ENCODE results near the gene PPP1R12B. TPM values are rescaled to one million over a fixed set of nuclear protein-coding genes. Genes with fewer than 3 reads are reported as not detected.

Gene PPP1R12B
- total RNA-seq, 4 donors from 2014 or later, result 38.8 to 127 (median 85.9) TPM

- TF ChIP-seq CTCF (IDR thresholded peaks at IDR 0.05; ENCODE audit: low read depth), result no peak
Measured at GRCh38 chr1:202531472-202531811, 182.9 kb downstream of the PPP1R12B start.

DNA sequence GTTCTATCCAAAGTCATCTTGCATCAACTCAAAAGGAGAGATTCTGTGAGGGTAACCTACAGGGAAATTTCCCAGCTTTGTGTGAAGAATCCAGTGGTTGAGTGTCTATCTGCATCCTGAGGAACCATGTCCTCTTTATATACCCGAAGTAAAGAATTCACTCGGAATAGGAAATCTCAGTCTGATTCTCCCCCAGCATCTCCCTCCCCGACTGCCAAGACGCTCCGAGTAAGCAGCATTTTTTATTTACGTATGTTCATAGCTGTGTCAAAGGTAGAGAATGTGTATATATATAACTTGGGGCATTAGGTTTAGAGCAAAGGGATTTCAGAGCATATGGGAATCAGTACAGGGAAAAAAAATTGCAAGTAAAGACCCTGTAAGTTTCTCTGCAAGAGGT, 191.5 kb downstream of the PPP1R12B start:
- TF ChIP-seq CTCF (IDR thresholded peaks at IDR 0.05; ENCODE audit: low read depth), result no peak

- TF ChIP-seq CTCF (IDR thresholded peaks at IDR 0.05; ENCODE audit: low read depth), result no peak
Measured at GRCh38 chr1:202540448-202540847, 191.9 kb downstream of the PPP1R12B start.

DNA sequence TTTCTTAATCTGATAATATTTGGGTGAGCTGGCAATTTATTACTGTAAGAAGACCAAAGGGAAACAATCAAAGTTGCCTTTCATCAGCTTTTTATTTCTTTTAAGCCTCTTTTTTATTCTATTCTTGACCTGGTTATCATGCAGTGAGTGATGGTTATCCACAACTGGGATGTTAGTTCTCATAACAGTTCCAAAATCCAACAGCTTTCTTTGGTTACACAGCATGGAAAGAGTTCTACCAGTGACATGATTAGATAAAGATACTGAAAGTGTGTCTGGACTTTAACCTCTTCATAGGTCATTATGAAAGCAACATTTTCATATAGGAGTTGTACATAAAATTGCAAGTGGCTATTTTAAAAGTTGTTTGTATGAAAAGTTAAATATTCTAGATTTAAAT, 198.7 kb downstream of the PPP1R12B start:
- no peak for TF ChIP-seq CTCF (IDR thresholded peaks at IDR 0.05; ENCODE audit: low read depth)

- TF ChIP-seq CTCF (IDR thresholded peaks at IDR 0.05; ENCODE audit: low read depth), result no peak
Measured at GRCh38 chr1:202551683-202552082, 203.2 kb downstream of the PPP1R12B start.

- no peak for TF ChIP-seq CTCF (IDR thresholded peaks at IDR 0.05; ENCODE audit: low read depth)
Measured at GRCh38 chr1:202553560-202554038, 205.1 kb downstream of the PPP1R12B start.

DNA sequence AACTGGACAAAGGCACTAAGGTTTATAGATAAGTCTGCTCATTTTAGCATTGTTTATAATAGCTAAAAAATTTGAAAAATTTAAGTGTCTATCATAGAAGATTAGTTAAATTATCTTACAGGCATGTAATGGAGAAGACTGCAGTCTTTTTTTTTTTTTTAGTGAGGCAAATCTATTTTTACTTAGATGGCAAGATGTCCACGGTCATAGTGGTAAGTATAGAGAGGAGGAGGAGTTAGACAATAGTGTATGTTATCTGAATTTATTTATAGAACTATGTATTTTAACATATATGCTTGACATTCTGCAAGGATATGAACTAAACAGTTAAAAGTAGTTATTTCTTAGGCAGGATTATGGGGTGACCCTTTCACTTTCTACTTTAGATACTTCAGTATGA, 212.7 kb downstream of the PPP1R12B start:
- TF ChIP-seq CTCF (IDR thresholded peaks at IDR 0.05; ENCODE audit: low read depth), result no peak

Data from subcutaneous adipose tissue (tissue), 4 donors.